Panc1 (cell line): Measurements from ENCODE around the gene NDNF. TPM values are rescaled to one million over a fixed set of nuclear protein-coding genes. Genes with fewer than 3 reads are reported as not detected.

Experiments
- ATAC-seq: fragments of 200-7000 bp; cut with Tn5 transposase; 2 replicates; pipeline ENCODE4 v1.9.1; 2020; ENCODE audit warnings: mild to moderate bottlenecking, moderate library complexity
- BruUV-seq: library from RNA; stranded (reverse); fragments of 400-500 nt; replicated peaks from 2 replicates; lab custom pipeline; 2021; lab: Mats Ljungman, UMichigan
- CTCF ChIA-PET: fragments of 300-600 bp; sonication (Branson Sonifier 250); formaldehyde crosslinking; loops from one replicate; lab custom pipeline; 2022; ENCODE audit warnings: antibody characterized with exemption; lab: Charles Lee
- POLR2A ChIA-PET: fragments of 300-600 bp; sonication (Branson Sonifier 250); formaldehyde crosslinking; loops from one replicate; lab custom pipeline; 2022; ENCODE audit warnings: antibody characterized with exemption; lab: Charles Lee
- DNase-seq: peaks from one replicate; pipeline ENCODE4 v3.0.0-alpha.2; 2010; ENCODE audit warnings: low read depth, low spot score
- H3K27ac ChIP-seq: 2 replicates; pipeline ENCODE4 v1.5.1; 2011; ENCODE audit warnings: mild to moderate bottlenecking, low read length, inconsistent platforms
- H3K27me3 ChIP-seq: fragments of 200-500 bp; sonication (Bioruptor generic); 2 replicates; pipeline ENCODE4 v1.6.0; 2014; ENCODE audit warnings: low read length, inconsistent platforms; ENCODE audit not compliant: control insufficient read depth, insufficient read depth
- H3K36me3 ChIP-seq: fragments of 200-500 bp; sonication (Bioruptor generic); 2 replicates; pipeline ENCODE4 v1.5.1; 2014; ENCODE audit warnings: inconsistent platforms, mild to moderate bottlenecking, low read length, moderate library complexity; ENCODE audit not compliant: control insufficient read depth, insufficient read depth
- H3K4me1 ChIP-seq: 2 replicates; pipeline ENCODE4 v1.5.1; 2011; ENCODE audit warnings: inconsistent platforms, mild to moderate bottlenecking, low read length, moderate library complexity; ENCODE audit not compliant: control insufficient read depth, insufficient read depth
- H3K4me3 ChIP-seq, 2 experiments: 2 replicates each; pipeline ENCODE4 v1.5.1; 2011 to 2012; ENCODE audit warnings: low read depth in 2 of 2, low read length in 2 of 2, mild to moderate bottlenecking in 2 of 2, inconsistent platforms in 1 of 2, moderate library complexity in 1 of 2
- H3K9me3 ChIP-seq: fragments of 200-500 bp; sonication (Bioruptor generic); 2 replicates; pipeline ENCODE4 v1.5.1; 2014; ENCODE audit warnings: low read depth, mild to moderate bottlenecking, inconsistent platforms, low read length, moderate library complexity; ENCODE audit not compliant: control insufficient read depth, insufficient read depth
- CTCF ChIP-seq: fragments of 450-650 bp; IDR thresholded peaks from 2 replicates; pipeline ENCODE4 v1.5.1; 2017; ENCODE audit warnings: mild to moderate bottlenecking
- POLR2AphosphoS5 ChIP-seq: IDR thresholded peaks from 2 replicates; pipeline ENCODE4 v1.6.1; 2012; ENCODE audit warnings: mild to moderate bottlenecking, low read depth, low read length, moderate library complexity
- REST ChIP-seq, 2 experiments: IDR thresholded peaks; 2 replicates each; pipeline ENCODE4 v1.6.1; 2011 to 2012; ENCODE audit warnings: low read depth in 2 of 2, control low read depth in 1 of 2, low read length in 1 of 2, mild to moderate bottlenecking in 1 of 2, moderate library complexity in 1 of 2; ENCODE audit not compliant: insufficient read depth in 1 of 2
- SIN3A ChIP-seq: IDR thresholded peaks from 2 replicates; pipeline ENCODE4 v1.6.1; 2012; ENCODE audit warnings: low read depth, mild to moderate bottlenecking, low read length, moderate library complexity, borderline replicate concordance; ENCODE audit not compliant: insufficient read depth
- TCF7L2 ChIP-seq: IDR thresholded peaks from 2 replicates; pipeline ENCODE4 v1.6.1; 2011; ENCODE audit warnings: mild to moderate bottlenecking, low read depth, low read length, inconsistent platforms
- in situ Hi-C: cut with HindIII; loops from 2 replicates; pipeline ENCODE4 v1.10.0; 2016; ENCODE audit warnings: low sequenced_read_pairs, low pct_unique_long_range_greater_than_20kb
- intact Hi-C: fragments of 100-400 bp; cut with micrococcal nuclease; formaldehyde crosslinking; loops from one replicate; pipeline ENCODE4 v1.10.0; 2022; ENCODE audit not compliant: unreplicated experiment
- total RNA-seq: library from RNA; stranded (reverse); gene quantifications from one replicate; pipeline ENCODE4 v1.2.1, GENCODE V29; 2021; ENCODE audit not compliant: unreplicated experiment

NDNF gene
- total RNA-seq, 1 experiment from 2014 or later: 0.10 TPM

GRCh38 chr4:121011138-121011537 is 61.2 kb downstream of the NDNF start:
- no peak overlapping the region for H3K27ac ChIP-seq
- no peak for ATAC-seq
- ChIA-PET CTCF (no interaction called here), POLR2A (no interaction called here)
- no TSS peak for BruUV-seq
- intact Hi-C loops: no loop called here
- no peak overlapping the region for H3K4me3 ChIP-seq
- no peaks in the 10 kb centered on the region for H3K9me3 ChIP-seq
- DNase-seq: no peak
- in situ Hi-C loops: no loop called here
- H3K4me1 ChIP-seq: no peaks in the 10 kb centered on the region
- no peaks in the 10 kb centered on the region for H3K27me3 ChIP-seq
- no peak for TF ChIP-seq TCF7L2
- TF ChIP-seq POLR2AphosphoS5: no peak
- no peak for TF ChIP-seq CTCF
- TF ChIP-seq SIN3A: no peak
- no peak for TF ChIP-seq REST (IDR thresholded peaks at IDR 0.05; ENCODE audit: insufficient read depth in 1 of 2, low read depth in 2 of 2, low read length in 1 of 2)
- H3K36me3 ChIP-seq: no peaks in the 10 kb centered on the region

GRCh38 chr4:121009578-121010478 is 62.5 kb downstream of the NDNF start:
- ATAC-seq: no peak
- in situ Hi-C loops (no loop called here), intact Hi-C loops (no loop called here)
- no peaks in the 10 kb centered on the region for H3K9me3 ChIP-seq
- H3K27me3 ChIP-seq: no peaks in the 10 kb centered on the region
- no peaks in the 10 kb centered on the region for H3K36me3 ChIP-seq
- H3K4me1 ChIP-seq: no peaks in the 10 kb centered on the region
- H3K27ac ChIP-seq: no peak overlapping the region
- DNase-seq: no peak
- no peak for TF ChIP-seq REST (IDR thresholded peaks at IDR 0.05; ENCODE audit: insufficient read depth in 1 of 2, low read depth in 2 of 2, low read length in 1 of 2)
- no peak for TF ChIP-seq POLR2AphosphoS5
- TF ChIP-seq CTCF: no peak
- TF ChIP-seq TCF7L2: no peak
- no peak for TF ChIP-seq SIN3A
- CTCF ChIA-PET: no interaction called here
- POLR2A ChIA-PET: no interaction called here
- H3K4me3 ChIP-seq: no peak overlapping the region
- BruUV-seq: no TSS peak
